ENCODE data around the gene FAM174B.
A peak's percentile ranks its signal among the peaks of the same experiment; 100 is the strongest.

The FAM174B gene

DNA sequence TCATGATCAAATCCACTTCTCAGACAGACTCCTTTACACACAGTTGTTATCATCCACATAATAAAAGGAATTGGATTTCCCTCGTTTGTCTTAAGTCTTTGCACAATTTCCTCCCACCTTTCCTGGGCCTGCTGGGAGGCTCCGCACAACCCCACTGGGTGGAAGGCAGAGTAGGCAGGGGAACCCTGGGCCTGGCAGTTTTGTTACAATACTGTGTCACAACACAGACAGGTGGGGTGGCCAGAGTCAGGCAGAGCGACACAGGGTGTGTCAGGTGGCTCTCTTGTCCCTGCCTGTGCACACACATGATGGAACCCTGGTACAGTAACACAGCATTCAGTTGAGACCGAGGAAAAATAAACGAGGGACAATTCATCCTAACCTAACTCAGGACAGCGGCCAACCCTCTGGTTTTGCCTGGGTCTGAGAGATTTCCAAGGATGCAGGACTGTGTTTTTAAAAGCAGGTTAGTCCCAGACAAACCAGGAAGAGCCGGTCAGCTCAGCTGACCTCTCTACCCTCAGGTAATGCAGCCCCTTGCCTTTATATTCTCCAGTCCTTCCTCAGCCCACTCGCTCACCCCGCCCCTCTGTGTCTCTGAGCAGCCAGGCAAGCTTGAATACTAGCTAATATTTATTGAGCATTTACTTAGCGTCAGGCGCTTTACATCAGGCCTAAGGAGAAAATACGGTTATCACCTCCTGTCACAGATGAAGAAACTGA lies 8.8 kb upstream of the FAM174B start:
- DNase-seq (ENCODE audit: low spot score), result no peak

DNA sequence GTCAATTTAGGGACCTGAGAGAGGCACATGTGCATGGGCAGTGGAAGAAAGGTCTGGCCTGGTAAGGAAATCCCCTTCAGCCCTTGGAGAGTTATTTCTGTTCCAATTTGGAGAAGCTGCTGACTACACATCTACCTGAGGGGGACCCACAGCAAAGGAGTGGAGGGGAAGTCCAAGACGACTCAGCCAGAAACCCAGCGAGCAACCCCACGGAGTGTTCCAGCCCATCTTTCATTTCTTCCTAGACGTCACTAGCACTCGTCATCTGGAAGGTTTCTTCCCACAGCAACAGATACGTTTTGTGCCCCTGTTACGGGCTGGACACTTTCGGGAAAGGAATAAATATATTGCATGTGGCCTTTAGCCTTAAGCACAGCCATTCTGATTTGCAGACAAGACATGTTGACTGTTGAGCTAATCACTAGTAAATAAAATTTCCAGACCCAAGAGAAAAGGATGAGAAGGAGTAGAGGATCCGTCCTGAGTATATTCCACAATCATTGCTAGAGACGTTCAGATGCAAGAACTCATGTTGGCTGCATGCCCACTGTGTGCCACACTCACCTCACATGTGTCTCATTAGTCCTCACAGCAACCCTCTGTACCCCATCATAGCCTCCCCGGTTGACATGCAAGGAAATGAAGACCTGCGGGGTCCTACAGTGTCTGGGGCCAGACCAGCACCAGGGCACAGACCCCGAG lies 7.8 kb upstream of the FAM174B start:
- no peak for DNase-seq (ENCODE audit: low spot score)

DNA sequence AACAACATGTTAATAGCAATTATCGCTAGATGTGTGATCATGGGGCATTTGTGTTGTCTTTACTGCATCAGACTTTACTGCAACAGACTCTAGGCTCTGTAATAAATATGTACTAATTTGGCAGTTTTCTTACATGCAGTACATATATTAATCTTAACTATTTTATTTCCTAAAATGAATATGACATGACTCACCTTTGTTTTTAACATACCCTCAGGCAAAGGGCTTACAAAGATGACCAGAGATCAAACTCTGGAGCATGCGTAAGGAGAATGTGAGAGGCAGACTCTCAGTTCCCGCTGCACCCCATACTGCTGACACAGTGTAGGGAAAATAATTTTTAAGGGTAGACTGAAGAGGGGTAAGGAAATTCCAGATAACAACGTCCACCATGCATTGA lies 7.2 kb upstream of the FAM174B start:
- no peak for DNase-seq (ENCODE audit: low spot score)

DNA sequence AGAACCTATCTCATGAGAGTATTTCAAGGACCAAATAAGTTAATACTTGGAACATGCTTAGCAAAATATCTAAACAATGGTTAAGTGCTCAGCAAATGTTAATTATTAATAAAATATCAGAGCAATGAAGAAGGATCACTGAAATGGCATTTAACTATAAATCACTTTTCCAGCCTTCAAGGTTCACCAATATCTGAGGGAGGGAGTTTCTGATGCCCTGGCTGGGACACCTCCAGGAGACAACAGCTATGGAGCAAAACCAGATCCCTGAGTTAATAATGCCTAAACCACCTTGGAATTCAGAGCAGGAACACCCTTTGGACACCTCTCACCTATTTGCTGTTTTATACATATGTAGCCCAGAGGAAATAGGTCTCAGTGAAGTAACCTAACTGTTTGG lies 6.4 kb upstream of the FAM174B start:
- no peak for DNase-seq (ENCODE audit: low spot score)

DNA sequence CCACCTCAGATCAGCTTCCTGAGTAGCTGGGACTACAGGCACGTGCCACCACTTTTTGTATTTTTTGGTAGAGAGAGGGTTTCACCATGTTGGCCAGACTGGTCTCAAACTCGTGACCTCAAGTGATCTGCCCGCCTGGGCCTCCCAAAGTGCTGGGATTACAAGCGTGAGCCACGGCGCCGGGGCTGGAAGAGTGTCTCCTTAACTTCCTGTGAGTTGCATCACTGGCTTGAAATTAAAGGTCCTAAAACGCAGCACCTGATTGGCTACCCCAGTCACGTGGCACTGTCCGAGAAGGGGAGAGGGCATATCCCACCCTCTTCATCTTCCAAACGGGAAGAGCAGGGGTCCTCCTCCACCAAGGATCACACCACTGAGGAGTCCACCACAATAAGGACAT lies 5.5 kb upstream of the FAM174B start:
- no peak for DNase-seq (ENCODE audit: low spot score)

DNA sequence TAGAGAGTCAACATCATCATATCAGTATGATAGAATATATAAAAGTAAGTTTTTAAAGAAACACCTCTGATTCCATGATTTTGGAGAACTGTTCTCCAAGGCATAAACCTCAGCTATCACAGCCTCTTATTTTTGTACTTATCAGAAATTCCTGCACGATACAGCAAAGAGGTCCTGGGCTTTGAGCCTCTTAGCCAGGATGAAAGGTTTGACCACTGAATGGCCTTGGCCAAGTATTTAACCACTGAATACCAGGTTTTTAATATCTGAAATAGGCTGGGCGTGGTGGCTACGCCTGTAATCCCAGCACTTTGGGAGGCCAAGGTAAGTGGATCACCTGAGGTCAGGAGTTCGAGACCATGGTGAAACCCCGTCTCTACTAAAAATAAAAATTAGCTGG lies 1.9 kb upstream of the FAM174B start:
- DNase-seq (ENCODE audit: low spot score), result no peak

DNA sequence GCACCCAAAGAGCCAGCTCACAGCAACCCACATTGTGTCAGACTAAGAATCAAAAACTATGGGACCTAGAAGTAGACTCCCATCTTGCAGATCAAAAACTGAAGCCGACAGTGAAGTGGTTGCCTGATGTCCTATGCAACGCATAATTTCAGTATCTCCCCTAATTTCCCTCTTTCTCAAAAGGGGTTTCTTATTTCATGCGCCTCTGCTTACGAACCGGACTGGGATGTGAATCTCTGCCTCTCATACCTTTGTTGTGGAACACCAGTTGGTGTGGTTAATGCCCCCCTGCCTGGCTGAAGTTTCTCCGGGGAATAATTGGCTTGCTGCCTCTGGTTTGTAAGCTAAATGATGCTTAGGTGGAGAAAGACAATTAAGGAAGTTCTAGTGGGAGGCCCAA lies 514 bp upstream of the FAM174B start:
- DNase-seq (ENCODE audit: low spot score), result no peak

DNA sequence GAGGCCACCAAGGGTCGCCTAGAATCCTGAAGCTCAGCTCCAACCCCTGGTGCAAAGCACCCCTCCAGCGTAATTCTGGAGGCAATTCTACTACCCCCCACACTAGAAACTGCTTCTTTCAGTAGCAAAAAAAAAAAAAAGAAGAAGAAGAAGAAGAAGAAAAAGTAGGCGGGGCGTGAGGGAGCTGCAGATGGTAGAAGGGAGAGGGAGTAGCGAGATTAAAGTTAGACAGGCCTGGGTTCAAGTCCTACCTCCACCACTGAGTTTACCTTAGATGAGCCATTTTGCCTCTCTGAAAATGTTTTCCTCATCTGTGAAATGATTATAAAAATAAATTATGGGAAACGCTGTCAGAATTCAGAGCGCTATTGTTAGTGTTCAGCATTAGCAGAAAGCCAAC lies 913 bp downstream of the FAM174B start:
- DNase-seq (ENCODE audit: low spot score), result no peak

DNA sequence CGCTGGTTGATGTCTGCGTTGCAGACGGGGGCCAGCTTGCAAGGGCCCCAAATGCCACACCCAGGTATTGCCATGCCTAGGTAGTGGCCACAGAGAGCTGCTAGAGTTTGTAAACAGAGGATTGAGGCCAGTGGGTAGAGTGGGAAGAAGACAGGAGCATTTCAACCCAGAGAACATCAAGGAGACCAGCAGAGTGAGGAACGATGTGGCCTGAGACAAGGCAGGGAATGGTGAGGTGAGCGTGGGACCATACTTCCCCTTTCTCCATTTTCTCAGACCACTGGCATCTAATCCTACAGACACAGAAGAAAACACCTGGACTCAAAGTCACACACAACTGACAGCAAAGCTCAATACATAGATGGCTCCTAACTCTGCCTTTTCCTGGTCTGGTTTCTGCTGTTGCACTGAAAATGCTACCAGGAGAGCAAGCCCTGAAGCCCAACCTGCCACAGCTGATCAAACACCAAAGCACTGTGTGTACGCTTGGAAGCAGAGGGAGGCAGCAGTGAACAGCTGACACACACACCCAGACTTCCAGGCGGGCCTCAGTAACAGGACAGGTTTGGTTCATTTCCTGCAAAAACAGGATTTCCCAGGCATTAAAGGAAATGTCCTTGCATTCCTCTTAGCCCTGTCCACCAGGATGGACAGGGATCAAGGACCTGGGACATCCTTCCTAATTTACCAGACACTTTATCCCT lies 1.6 kb downstream of the FAM174B start:
- DNase-seq (ENCODE audit: low spot score), result no peak

DNA sequence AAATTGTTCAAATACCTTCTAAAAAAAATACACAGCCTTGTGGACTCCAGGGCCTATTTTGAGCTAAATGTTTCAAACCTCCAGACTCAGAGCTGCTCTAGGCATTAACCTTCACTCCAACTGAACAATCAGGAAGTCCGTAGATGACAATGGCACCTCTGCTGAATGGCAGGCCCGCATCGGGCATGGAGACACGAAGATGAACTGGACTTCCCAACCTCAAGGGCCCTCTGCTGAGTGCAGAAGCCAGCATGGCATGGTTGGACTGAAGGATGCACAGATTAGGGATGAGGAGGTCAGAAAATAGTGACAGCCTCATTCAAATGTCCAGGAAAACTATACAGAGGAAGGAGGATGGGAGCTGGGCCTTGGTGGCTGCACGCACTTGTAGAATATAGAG lies 2.2 kb downstream of the FAM174B start:
- no peak for DNase-seq (ENCODE audit: low spot score)

DNA sequence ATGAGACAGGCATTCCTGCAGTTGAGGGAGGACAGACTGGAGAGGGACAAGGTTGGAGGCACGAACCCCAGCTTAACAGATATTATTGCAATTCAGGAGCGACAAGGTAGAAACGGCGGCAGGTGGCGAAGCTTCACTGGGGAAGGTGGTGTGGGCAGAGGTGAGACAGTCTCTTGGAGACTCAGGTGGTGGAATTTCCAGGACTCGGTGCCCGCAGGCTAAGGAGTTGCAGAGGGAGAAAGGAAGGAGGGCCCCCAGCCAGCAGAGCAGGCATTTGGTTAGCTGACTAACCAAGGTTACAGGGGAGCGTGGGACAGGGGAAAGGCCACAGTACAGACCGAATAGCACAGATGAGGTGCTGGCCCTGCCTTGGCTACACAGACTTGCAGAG lies 3.0 kb downstream of the FAM174B start:
- DNase-seq (ENCODE audit: low spot score), result no peak

DNA sequence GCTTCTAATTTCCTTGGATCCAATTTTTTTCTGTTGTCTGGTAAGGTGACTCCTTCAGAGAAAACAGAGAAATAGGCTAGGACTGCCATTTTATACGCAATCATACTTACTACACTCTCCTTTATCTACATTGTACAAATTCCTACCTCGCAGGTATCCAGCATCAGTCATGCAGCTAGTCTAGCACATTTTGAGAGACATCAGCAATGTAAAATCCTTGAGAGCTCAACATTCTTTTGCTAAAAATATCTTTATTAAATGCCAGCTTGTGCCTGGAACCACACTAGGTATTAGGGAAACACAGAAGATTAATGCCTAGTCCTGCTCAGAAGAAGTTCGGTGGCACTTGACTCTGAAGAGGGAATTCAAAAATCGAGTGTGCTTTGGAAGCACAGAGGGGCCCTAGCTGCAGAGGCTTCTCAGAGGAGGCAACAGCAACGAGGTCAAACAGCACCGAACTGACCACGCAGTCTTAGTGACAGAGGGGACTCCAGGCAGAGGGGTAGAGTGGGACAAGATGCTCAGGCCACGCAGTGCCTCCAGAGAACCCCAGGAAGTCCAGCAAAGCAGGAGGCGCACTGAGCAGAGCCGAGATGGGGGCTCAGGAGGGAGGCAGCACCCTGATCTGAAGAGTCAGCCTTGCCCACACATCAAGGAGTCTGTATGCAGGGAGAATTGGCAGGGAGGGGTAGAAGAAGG lies 3.5 kb downstream of the FAM174B start:
- no peak for DNase-seq (ENCODE audit: low spot score)

DNA sequence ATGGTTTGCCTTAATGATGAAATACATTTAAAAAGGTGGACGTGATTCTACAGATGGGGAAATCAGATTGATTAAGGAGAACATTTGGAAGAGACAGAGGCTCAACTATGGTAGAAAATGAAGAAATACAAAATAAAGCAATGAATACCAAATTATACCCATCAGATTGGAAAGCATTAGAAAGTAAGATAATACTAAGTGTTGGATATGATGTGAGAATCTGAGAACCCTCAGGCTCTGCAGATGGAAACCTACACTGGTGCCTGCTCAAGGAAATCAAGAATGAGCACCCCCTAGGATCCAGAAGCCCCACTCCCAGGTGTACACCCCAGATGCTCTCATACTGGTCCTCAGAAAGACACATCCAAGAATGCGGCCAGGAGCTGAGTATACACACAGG lies 4.6 kb downstream of the FAM174B start:
- no peak for DNase-seq (ENCODE audit: low spot score)

DNA sequence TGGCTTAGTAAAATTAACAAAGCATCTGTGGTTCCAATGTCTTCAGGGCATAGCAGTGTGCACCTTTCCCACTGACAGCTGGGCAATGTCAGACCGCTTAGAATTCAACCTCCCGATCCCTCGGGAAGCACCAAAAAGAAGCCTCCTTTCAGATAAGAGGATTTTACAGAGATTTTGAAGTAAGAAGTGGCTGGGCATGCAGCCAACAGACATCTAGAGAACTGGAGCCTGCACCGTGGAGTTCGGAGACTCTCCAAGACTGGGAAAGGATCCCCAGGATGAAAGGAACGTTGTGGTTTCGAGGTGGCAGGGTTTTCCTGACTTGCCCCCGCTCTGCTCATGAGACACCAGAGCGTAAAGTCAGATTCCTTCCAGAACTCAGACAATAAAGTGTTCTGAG lies 5.3 kb downstream of the FAM174B start:
- DNase-seq (ENCODE audit: low spot score), result peak; percentile 31

DNA sequence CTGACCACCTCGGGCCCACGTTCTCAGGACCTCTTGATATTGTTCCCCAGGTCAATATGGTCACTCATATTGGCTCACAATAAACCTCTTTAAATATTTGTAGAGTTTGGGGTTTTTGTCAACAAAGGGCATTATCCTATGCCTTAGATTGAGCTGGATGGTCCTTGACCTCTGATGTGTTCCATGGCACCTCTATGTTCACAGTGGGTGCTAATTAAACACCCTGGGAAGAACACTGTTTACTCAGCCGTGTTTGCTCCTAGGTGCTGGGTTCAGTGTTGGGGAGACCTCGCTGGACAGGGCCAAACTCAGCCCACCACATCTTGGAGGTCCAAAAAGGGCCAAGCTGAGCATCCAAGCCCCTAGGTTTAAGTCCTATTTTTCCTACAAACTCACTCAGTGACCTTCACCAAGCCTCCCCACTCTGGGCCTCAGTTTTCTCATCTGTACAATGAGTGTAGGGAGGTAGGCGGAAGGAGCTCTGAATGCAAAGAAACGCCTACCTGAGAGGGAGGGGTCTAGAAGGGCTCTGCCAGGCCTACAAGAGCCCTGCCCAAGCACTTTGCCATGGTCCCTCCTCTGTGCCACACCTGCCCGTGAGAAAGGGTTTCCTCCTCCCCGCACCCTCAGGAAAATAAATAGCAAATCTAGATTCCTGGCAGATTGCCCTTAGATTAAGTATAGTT lies 7.2 kb downstream of the FAM174B start:
- peak; percentile 28 for DNase-seq (ENCODE audit: low spot score)

DNA sequence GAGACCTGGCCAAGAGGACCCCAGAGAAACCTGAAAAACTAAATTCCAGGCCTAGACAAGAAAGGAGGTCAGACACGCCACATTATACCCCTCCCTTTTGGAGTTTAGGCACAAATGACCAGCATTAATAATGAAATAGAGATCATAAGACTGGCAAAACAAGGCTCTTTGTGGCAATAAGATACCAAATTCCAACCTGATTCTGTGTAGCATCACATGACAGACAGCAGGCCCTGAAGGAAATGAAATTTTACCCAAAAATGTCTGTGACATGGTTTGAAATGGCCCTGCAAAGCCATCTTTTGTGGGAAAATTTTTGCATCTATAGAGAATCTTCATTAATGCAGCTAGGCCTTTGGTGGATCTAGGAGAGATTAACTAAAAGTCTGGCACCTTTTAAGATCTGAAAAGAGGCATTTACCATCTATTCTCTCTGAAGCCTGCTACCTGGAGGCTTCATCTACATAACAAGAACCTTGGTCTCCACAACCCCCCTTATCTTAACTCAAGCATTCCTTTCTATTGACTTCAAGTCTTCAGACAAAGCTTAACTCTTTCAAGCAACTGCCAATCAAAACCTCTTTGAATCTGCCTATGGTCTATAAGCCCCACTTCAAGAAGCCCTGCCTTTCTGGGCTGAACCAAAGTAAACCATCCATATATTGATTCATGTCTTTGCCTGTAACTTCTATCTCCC lies 8.0 kb downstream of the FAM174B start:
- DNase-seq (ENCODE audit: low spot score), result no peak

DNA sequence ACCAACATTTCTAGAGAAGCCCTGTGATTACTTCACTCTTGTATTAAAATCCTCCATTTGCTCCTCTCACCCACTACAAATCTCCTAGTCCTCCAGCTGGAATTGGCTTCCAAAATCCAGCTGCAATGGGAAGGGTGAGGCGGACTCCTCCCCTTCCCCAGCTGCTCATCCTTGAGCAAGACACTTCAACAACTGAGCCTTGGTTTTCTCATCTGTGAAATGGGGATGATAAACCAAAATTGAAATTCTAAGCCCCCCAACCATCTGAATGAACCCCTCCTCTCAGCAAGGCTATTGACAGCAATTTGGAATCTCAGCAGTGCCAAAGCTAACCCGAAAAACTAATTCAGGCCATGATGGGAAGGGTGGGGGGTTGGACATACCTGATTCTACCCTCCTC lies 9.4 kb downstream of the FAM174B start:
- no peak for DNase-seq (ENCODE audit: low spot score)

DNA sequence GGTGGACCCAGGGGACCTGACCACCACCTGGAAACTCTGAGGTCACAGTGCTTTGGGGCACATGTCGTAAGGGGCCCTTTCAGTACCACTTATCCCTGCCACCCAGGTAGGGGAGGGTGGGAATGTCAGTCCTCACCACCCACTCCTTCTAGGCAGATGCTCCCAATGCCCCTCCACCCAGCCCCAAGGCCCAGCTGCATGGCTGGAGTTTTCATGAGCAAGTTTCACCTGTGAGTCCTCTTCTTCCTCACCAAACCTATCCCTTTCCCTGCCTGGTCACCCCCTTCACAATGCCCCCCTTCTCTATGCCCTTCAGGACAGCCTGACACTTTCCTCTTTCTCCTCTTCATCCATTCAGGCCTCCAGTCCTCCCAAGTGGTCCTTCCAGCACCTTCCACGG lies 9.8 kb downstream of the FAM174B start:
- DNase-seq (ENCODE audit: low spot score), result peak; percentile 40

DNA sequence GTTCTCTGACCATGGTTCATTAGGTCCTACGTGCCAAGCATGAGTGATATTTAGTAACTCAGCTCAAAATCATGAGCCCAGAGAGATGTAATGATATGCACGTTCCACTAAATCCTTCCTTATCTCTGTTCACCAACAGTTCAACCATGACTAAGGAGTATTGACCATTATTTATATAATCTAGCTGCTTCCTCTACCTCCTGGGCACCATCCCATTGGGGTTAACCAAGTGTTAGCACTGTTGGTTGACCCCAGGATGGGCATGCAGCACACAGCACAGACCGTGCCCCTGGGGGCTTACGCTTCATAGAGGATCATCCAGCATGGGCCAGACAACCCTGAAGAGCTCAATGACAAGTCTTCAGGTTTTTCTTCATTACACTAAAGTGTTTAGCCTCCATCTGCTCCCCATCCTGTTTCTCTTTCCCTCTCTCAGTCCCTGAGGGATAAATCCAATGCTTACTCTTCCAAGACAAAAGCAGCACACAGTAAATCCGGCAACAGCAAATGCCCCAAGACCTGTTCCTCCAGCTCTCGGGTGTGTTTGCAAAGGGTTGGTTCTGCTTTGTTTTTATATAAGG lies 10.4 kb downstream of the FAM174B start:
- DNase-seq (ENCODE audit: low spot score), result peak; percentile 46

DNA sequence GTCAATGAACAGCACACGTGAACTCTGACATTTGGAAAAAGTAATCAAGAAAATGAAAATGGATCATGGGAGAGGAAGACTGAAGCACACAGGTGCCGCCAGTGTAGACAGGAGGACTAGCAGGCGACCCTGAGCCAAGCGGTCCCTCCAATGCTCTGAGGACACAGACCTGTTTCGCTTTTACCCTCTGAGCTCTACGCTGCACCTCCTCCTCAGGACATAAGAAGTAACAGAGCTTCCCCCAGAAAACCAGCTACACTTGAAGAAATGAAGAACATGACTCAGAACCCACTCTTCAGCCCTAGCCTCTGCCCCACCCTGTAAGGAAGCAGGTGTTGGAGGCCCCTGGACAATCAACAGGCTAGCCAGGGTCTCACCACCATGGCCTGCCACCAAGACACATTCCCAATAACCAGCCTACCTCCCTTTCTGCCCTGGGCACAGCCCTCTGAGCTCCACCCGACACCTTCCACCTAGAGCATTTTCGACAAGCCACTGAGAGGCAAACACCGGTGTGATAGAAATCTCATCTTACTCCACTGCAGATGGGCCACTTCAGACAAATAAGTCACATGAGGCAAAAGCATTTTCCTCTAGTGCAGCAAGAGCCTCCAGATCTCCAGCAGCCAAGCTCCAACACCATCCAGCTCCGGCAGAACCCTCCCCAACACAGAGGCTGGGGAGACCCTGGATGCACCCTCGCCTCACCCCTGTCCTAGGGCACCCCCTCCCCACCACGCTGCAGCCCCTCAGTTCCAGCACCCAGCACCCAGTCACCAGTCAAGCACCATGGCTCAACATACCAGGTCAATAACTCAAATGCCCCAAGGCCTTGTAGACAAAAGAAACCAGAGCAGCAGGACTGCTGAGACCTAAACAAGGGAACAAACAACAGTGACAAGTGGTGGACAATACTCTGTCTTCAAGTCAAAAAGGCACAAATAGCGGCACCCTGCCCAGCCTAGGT lies 11.4 kb downstream of the FAM174B start:
- peak; percentile 41 for DNase-seq (ENCODE audit: low spot score)

Data from left forelimb (tissue), 1 donor.